HL-60 (cell line): ENCODE data around the gene NTN4.
"Not testable (repeated sequence)": the region's sequence is repeated elsewhere in the genome, so short reads cannot be mapped to it uniquely, and the experiment has no call there.

ENCODE experiments used
- DNase-seq, 2 experiments: peaks; one replicate each; pipeline ENCODE4 v3.0.0-alpha.2; 2010 to 2020; ENCODE audit warnings: low read depth in 1 of 2, low spot score in 1 of 2
- H3K27ac ChIP-seq: fragments of 250-450 bp; sonication (Bioruptor Pico); replicated peaks from 2 replicates; pipeline ENCODE4 v1.5.1; 2020; ENCODE audit warnings: mild to moderate bottlenecking, moderate library complexity
- H3K27me3 ChIP-seq: fragments of 250-450 bp; sonication (Bioruptor Pico); 2 replicates; pipeline ENCODE4 v1.5.1; 2021; ENCODE audit warnings: mild to moderate bottlenecking, moderate library complexity; ENCODE audit not compliant: insufficient read depth, poor library complexity, severe bottlenecking
- H3K4me3 ChIP-seq: replicated peaks from 2 replicates; pipeline ENCODE4 v1.5.1; 2011; ENCODE audit warnings: mild to moderate bottlenecking, control low read depth, low read length; ENCODE audit not compliant: insufficient read depth
- GABPA ChIP-seq: IDR thresholded peaks from 2 replicates; pipeline ENCODE4 v1.6.1; 2012; ENCODE audit warnings: low read depth
- POLR2AphosphoS5 ChIP-seq: IDR thresholded peaks from 2 replicates; pipeline ENCODE4 v1.6.1; 2012; ENCODE audit warnings: low read depth
- SPI1 ChIP-seq: IDR thresholded peaks from 2 replicates; pipeline ENCODE4 v1.6.1; 2012; ENCODE audit warnings: low read depth, mild to moderate bottlenecking, borderline replicate concordance
- TF ChIP-seq, protein P1 (sequence below): IDR thresholded peaks from 2 replicates; pipeline ENCODE4 v1.6.1; 2012; ENCODE audit warnings: low read depth; ENCODE audit not compliant: insufficient replicate concordance
- TF ChIP-seq, protein P2 (sequence below): IDR thresholded peaks from one replicate; pipeline ENCODE4 v1.5.1; 2011; ENCODE audit warnings: low read length, control low read depth, inconsistent platforms; ENCODE audit not compliant: insufficient read depth

NTN4 gene

GRCh38 chr12:95658386-95658785 lies 132.2 kb downstream of the NTN4 start:
- no peak overlapping the region for H3K4me3 ChIP-seq
- no peaks in the 10 kb centered on the region for H3K27me3 ChIP-seq
- DNase-seq, result no peak
- H3K27ac ChIP-seq, result no peak overlapping the region
- TF ChIP-seq, protein P1, sequence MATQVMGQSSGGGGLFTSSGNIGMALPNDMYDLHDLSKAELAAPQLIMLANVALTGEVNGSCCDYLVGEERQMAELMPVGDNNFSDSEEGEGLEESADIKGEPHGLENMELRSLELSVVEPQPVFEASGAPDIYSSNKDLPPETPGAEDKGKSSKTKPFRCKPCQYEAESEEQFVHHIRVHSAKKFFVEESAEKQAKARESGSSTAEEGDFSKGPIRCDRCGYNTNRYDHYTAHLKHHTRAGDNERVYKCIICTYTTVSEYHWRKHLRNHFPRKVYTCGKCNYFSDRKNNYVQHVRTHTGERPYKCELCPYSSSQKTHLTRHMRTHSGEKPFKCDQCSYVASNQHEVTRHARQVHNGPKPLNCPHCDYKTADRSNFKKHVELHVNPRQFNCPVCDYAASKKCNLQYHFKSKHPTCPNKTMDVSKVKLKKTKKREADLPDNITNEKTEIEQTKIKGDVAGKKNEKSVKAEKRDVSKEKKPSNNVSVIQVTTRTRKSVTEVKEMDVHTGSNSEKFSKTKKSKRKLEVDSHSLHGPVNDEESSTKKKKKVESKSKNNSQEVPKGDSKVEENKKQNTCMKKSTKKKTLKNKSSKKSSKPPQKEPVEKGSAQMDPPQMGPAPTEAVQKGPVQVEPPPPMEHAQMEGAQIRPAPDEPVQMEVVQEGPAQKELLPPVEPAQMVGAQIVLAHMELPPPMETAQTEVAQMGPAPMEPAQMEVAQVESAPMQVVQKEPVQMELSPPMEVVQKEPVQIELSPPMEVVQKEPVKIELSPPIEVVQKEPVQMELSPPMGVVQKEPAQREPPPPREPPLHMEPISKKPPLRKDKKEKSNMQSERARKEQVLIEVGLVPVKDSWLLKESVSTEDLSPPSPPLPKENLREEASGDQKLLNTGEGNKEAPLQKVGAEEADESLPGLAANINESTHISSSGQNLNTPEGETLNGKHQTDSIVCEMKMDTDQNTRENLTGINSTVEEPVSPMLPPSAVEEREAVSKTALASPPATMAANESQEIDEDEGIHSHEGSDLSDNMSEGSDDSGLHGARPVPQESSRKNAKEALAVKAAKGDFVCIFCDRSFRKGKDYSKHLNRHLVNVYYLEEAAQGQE, result no peak

DNA sequence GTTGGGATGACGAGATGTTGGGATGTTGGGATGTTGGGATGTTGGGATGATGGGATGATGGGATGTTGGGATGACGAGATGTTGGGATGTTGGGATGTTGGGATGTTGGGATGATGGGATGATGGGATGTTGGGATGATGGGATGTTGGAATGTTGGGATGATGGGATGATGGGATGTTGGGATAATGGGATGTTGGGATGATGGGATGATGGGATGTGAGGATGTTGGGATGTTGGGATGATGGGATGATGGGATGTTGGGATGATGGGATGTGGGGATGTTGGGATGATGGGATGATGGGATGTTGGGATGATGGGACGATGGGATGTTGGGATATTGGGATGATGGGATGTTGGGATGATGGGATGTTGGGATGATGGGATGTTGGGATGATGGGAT lies 135.9 kb downstream of the NTN4 start:
- DNase-seq, result not testable (repeated sequence)

DNA sequence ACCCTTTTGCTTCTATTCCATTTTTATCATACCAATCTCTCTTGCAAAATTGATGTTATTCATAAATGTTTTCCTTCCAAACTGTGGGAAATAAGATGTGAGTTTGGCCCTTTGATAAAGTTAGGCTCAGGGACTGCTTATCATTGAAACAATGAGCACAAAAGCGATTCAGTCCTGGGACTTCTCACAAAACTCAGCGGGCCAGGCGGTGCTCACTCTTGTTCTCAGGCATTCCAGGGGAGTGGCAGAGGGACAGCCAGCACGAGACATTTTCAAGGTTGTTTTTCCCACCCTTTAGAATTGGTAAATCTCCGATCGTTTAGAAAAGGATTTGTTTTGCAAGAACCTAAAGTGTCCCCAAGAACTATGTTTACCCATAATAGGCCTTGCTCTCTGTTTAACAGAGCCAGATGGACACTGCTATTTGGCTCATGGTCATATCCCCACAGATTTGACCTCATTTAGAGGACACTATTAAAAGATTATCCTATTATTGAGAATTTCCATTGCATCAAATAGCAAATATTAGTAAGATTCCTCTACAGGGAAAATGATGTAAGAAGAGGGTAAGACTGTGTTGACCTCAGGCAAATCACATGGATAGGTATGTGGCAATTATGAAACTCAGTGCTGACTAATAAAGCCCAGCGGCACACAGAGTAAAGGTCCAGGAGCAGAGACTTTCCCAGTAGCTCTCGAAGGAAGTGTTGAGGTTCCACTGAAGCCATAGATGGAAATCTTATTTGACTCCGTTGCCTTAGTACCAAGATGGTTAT lies 136.6 kb downstream of the NTN4 start:
- Histone ChIP-seq H3K27ac (no peak overlapping the region), H3K27me3 (no peaks in the 10 kb centered on the region), H3K4me3 (no peak overlapping the region)
- no peak for DNase-seq
- TF ChIP-seq, protein P2, sequence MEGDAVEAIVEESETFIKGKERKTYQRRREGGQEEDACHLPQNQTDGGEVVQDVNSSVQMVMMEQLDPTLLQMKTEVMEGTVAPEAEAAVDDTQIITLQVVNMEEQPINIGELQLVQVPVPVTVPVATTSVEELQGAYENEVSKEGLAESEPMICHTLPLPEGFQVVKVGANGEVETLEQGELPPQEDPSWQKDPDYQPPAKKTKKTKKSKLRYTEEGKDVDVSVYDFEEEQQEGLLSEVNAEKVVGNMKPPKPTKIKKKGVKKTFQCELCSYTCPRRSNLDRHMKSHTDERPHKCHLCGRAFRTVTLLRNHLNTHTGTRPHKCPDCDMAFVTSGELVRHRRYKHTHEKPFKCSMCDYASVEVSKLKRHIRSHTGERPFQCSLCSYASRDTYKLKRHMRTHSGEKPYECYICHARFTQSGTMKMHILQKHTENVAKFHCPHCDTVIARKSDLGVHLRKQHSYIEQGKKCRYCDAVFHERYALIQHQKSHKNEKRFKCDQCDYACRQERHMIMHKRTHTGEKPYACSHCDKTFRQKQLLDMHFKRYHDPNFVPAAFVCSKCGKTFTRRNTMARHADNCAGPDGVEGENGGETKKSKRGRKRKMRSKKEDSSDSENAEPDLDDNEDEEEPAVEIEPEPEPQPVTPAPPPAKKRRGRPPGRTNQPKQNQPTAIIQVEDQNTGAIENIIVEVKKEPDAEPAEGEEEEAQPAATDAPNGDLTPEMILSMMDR, result no peak
- TF ChIP-seq GABPA, result no peak
- TF ChIP-seq POLR2AphosphoS5, result no peak
- TF ChIP-seq, protein P1, result no peak
- TF ChIP-seq SPI1, result no peak

More for the DNA sequence above, 135.9 kb downstream of the NTN4 start:
- H3K27ac ChIP-seq, H3K4me3 ChIP-seq, H3K27me3 ChIP-seq: not testable (repeated sequence)

DNA sequence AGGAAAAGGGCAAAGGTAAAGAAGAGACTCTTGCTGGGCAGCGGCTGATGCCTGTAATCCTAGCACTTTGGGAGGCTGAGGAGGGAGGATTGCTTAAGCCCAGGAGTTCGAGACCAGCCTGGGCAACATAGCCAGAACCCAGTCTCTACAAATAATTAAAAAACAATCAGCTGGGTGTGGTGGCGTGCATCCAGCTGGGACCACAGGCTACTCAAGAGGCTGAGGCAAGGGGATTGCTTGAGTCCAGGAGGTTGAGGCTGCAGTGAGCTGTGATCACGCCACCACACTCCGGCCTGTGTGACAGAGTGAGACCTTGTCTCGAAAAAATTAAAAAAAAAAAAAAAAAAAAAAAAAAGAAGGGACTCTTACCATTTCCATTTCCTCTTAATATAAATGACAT lies 138.9 kb downstream of the NTN4 start:
- Histone ChIP-seq H3K27ac (no peak overlapping the region), H3K4me3 (no peak overlapping the region), H3K27me3 (no peaks in the 10 kb centered on the region)
- no peak for DNase-seq
- TF ChIP-seq POLR2AphosphoS5 (no peak), SPI1 (no peak), GABPA (no peak)
- TF ChIP-seq, protein P1, result no peak
- TF ChIP-seq, protein P2, result no peak
